GM12878 (cell line): ENCODE data around the gene PPP1R1A. TPM values are rescaled to one million over a fixed set of nuclear protein-coding genes. Genes with fewer than 3 reads are reported as not detected.

Source experiments
- ATAC-seq: fragments of 200-7000 bp; cut with Tn5 transposase; 3 replicates; pipeline ENCODE4 v1.9.1; 2020; ENCODE audit warnings: mild to moderate bottlenecking, moderate library complexity
- BruUV-seq: library from RNA; stranded (reverse); fragments of 400-500 nt; replicated peaks from 2 replicates; lab custom pipeline; 2021; lab: Mats Ljungman, UMichigan
- CTCF ChIA-PET: fragments of 300-600 bp; sonication (Branson Sonifier 250); formaldehyde crosslinking; extraction: SDS; loops from one replicate; lab custom pipeline; 2021; ENCODE audit warnings: inconsistent platforms; lab: Yijun Ruan, JAX
- POLR2A ChIA-PET: fragments of 350-600 bp; formaldehyde crosslinking; extraction: SDS; loops from one replicate; lab custom pipeline; 2021; ENCODE audit warnings: inconsistent platforms; lab: Charles Lee
- RAD21 ChIA-PET: fragments of 300-600 bp; sonication (Branson Sonifier 250); formaldehyde crosslinking; loops from one replicate; lab custom pipeline; 2023; ENCODE audit warnings: antibody characterized with exemption; ENCODE audit not compliant: unreplicated experiment; lab: Charles Lee
- SMC1A ChIA-PET: fragments of 300-600 bp; sonication (Branson Sonifier 250); formaldehyde crosslinking; loops from one replicate; lab custom pipeline; 2023; ENCODE audit not compliant: unreplicated experiment, uncharacterized antibody; lab: Charles Lee
- DNase-seq: peaks from one replicate; pipeline ENCODE4 v3.0.0-alpha.2; 2011; ENCODE audit warnings: low read depth, low spot score
- FAIRE-seq: peaks from 3 replicates; lab custom pipeline; 2011; peaks lifted over from hg19 to GRCh38; lab: Jason Lieb, UNC
- H2AFZ ChIP-seq: 2 replicates; pipeline ENCODE4 v1.6.0; 2011; ENCODE audit warnings: low read depth, low read length, control low read depth; ENCODE audit not compliant: control insufficient read depth
- H3K27ac ChIP-seq: 2 replicates; pipeline ENCODE4 v1.5.1; 2011; ENCODE audit warnings: control low read depth; ENCODE audit not compliant: control insufficient read depth, insufficient read depth
- H3K27me3 ChIP-seq, 2 experiments: replicated peaks in 1 of 2; 2 replicates each; pipeline versions ENCODE4 v1.6.0 to v1.6.1; 2011; ENCODE audit warnings: low read length in 1 of 2; ENCODE audit not compliant: control insufficient read depth in 2 of 2, insufficient read depth in 2 of 2
- H3K36me3 ChIP-seq, 2 experiments: 2 replicates each; pipeline ENCODE4 v1.5.1; 2011; ENCODE audit warnings: low read length in 1 of 2; ENCODE audit not compliant: control insufficient read depth in 2 of 2, insufficient read depth in 2 of 2
- H3K4me1 ChIP-seq: 2 replicates; pipeline ENCODE4 v1.6.1; 2011; ENCODE audit warnings: mild to moderate bottlenecking, low read length, moderate library complexity, mixed read lengths; ENCODE audit not compliant: control insufficient read depth, insufficient read depth
- H3K4me2 ChIP-seq: 2 replicates; pipeline ENCODE4 v1.6.0; 2011; ENCODE audit warnings: control low read depth; ENCODE audit not compliant: control insufficient read depth, insufficient read depth
- H3K4me3 ChIP-seq: fragments of 200-600 bp; sonication (generic); 2 replicates; pipeline ENCODE4 v1.5.1; 2016
- H3K79me2 ChIP-seq: 2 replicates; pipeline ENCODE4 v1.6.0; 2011; ENCODE audit warnings: low read length; ENCODE audit not compliant: control insufficient read depth, insufficient read depth
- H3K9ac ChIP-seq: 2 replicates; pipeline ENCODE4 v1.8.0; 2011; ENCODE audit warnings: low read length, control low read depth, mixed read lengths; ENCODE audit not compliant: control insufficient read depth, insufficient read depth
- H3K9me3 ChIP-seq: replicated peaks from 3 replicates; pipeline ENCODE4 v1.5.1; 2011; ENCODE audit warnings: mild to moderate bottlenecking, low read length; ENCODE audit not compliant: control insufficient read depth, insufficient read depth
- H4K20me1 ChIP-seq: 2 replicates; pipeline ENCODE4 v1.6.0; 2011; ENCODE audit not compliant: control insufficient read depth, insufficient read depth
- ATF2 ChIP-seq: IDR thresholded peaks from 2 replicates; pipeline ENCODE4 v1.6.1; 2012; ENCODE audit warnings: low read length, inconsistent platforms
- CBX3 ChIP-seq: fragments of 200-600 bp; sonication (generic); IDR thresholded peaks from 2 replicates; pipeline ENCODE4 v1.6.1; 2016; ENCODE audit warnings: low read depth, borderline replicate concordance
- FOS ChIP-seq: IDR thresholded peaks from 3 replicates; pipeline ENCODE4 v1.6.1; 2011; ENCODE audit warnings: borderline replicate concordance; ENCODE audit not compliant: insufficient read length; ENCODE audit errors: extremely low read depth
- FOXK2 ChIP-seq: fragments of 450-650 bp; IDR thresholded peaks from 2 replicates; pipeline ENCODE4 v1.6.1; 2017; ENCODE audit warnings: mild to moderate bottlenecking, moderate library complexity
- GABPA ChIP-seq: IDR thresholded peaks from 2 replicates; pipeline ENCODE4 v1.6.1; 2014; ENCODE audit warnings: antibody characterized with exemption, low read depth, mild to moderate bottlenecking, inconsistent platforms
- KDM1A ChIP-seq: fragments of 200-600 bp; sonication (generic); IDR thresholded peaks from 2 replicates; pipeline ENCODE4 v1.6.1; 2016; ENCODE audit warnings: borderline replicate concordance
- MTA3 ChIP-seq: IDR thresholded peaks from 2 replicates; pipeline ENCODE4 v1.6.1; 2012; ENCODE audit warnings: low read length, inconsistent platforms, borderline replicate concordance
- NFYB ChIP-seq: IDR thresholded peaks from 2 replicates; pipeline ENCODE4 v1.6.1; 2011; ENCODE audit warnings: low read depth, mild to moderate bottlenecking, low read length, improper control_type of control experiment, moderate library complexity; ENCODE audit not compliant: insufficient read depth
- PKNOX1 ChIP-seq: fragments of 450-650 bp; IDR thresholded peaks from 2 replicates; pipeline ENCODE4 v1.6.1; 2016; ENCODE audit warnings: mild to moderate bottlenecking
- SMC3 ChIP-seq: IDR thresholded peaks from 2 replicates; pipeline ENCODE4 v1.6.1; 2011; ENCODE audit warnings: low read length, improper control_type of control experiment, borderline replicate concordance
- STAT1 ChIP-seq: fragments of 450-650 bp; conservative IDR thresholded peaks from 2 replicates; pipeline ENCODE4 v1.6.1; 2014; ENCODE audit warnings: antibody characterized with exemption, mild to moderate bottlenecking
- TCF3 ChIP-seq: IDR thresholded peaks from 2 replicates; pipeline ENCODE4 v1.6.1; 2012; ENCODE audit warnings: low read depth, mild to moderate bottlenecking, low read length, borderline replicate concordance; ENCODE audit not compliant: insufficient read depth
- TCF7 ChIP-seq: IDR thresholded peaks from 2 replicates; pipeline ENCODE4 v1.6.1; 2014; ENCODE audit warnings: antibody characterized with exemption, borderline replicate concordance
- ZNF384 ChIP-seq: IDR thresholded peaks from 2 replicates; pipeline ENCODE4 v1.6.1; 2012; ENCODE audit warnings: low read depth, mild to moderate bottlenecking, low read length, improper control_type of control experiment, borderline replicate concordance
- ZNF622 ChIP-seq: fragments of 450-650 bp; IDR thresholded peaks from 2 replicates; pipeline ENCODE4 v1.6.1; 2017; ENCODE audit warnings: mild to moderate bottlenecking, inconsistent platforms
- WGBS: methylation state at CpG from one replicate; pipeline ENCODE4 v1.1.6; 2016; ENCODE audit warnings: low lambda C conversion rate; ENCODE audit not compliant: insufficient replicate concordance, insufficient coverage; ENCODE audit errors: missing lambda C conversion rate; 5-methylcytosine and 5-hydroxymethylcytosine counted together
- in situ Hi-C: fragments of 300-500 bp; cut with MboI; formaldehyde crosslinking; loops from 9 replicates; pipeline ENCODE4 v1.14.3; 2018; ENCODE audit warnings: mixed read lengths
- intact Hi-C: fragments of 100-400 bp; cut with micrococcal nuclease; formaldehyde crosslinking; loops from one replicate; pipeline ENCODE4 v1.14.2; 2022; ENCODE audit not compliant: unreplicated experiment
- polyA plus RNA-seq, 11 experiments: library from polyadenylated mRNA; depleted of rRNA in 4 of 11; unstranded in 6 of 11; stranded (reverse) in 5 of 11; fragments of >200 nt; fragmentation: Nextera tagmentation in 4 of 11; fragmentation: Illumina TruSeq in 1 of 11; extraction: Ambion mirVana in 4 of 11; extraction: Trizol in 1 of 11; gene quantifications; 1 replicate in 1 of 11; 2 replicates in 10 of 11; pipeline versions ENCODE4 v1.2.1 to v1.2.3, GENCODE V29; 2011 to 2016; ENCODE audit warnings: inconsistent platforms in 2 of 11, missing spikeins in 2 of 11, low read depth in 1 of 11
- total RNA-seq, 4 experiments: library from RNA; depleted of rRNA in 3 of 4; stranded (reverse); fragments of >200 nt in 3 of 4; fragmentation: Illumina TruSeq in 1 of 4; extraction: Trizol in 1 of 4; gene quantifications; 2 replicates each; pipeline versions ENCODE4 v1.2.1 to v1.2.3, GENCODE V29; 2013 to 2021

The PPP1R1A gene
- total and polyA plus RNA-seq, 10 of the 15 experiments (the other 5 are each of a cell fraction or from before 2014, with no cell fraction given), result 0.03 to 0.08 (median 0.07) TPM; not detected in 7

- ChIA-PET CTCF (no interaction called here), POLR2A (no interaction called here), SMC1A (no interaction called here), RAD21 (no interaction called here)
- ATAC-seq, result no peak
- H3K27ac ChIP-seq, result no peak overlapping the region
- no peak overlapping the region for H3K4me2 ChIP-seq
- TF ChIP-seq ZNF384 (no peak), TCF3 (no peak), PKNOX1 (no peak), CBX3 (no peak)
- intact Hi-C loops, result no loop called here
- H4K20me1 ChIP-seq, result no peaks in the 10 kb centered on the region
- H3K79me2 ChIP-seq, result no peaks in the 10 kb centered on the region
- no peak overlapping the region for H3K9ac ChIP-seq
- DNase-seq, result no peak
- in situ Hi-C loops, result no loop called here
- H2AFZ ChIP-seq, result no peak overlapping the region
- H3K27me3 ChIP-seq, result no peaks in the 10 kb centered on the region
- no peaks in the 10 kb centered on the region for H3K36me3 ChIP-seq
- FAIRE-seq, result no peak
- no peak overlapping the region for H3K4me3 ChIP-seq
- BruUV-seq, result no TSS peak
- H3K4me1 ChIP-seq, result no peaks in the 10 kb centered on the region
- H3K9me3 ChIP-seq, result no peaks in the 10 kb centered on the region; the same call in 2 of the 3 replicates
These were observed 37.1 kb upstream of the PPP1R1A start for GRCh38 chr12:54625598-54625997.

GRCh38 chr12:54624315-54625279 lies 36.1 kb upstream of the PPP1R1A start:
- Histone ChIP-seq H4K20me1 (no peaks in the 10 kb centered on the region), H3K4me3 (no peak overlapping the region), H3K4me1 (no peaks in the 10 kb centered on the region), H3K27me3 (no peaks in the 10 kb centered on the region), H3K79me2 (no peaks in the 10 kb centered on the region), H3K9ac (no peak overlapping the region), H3K27ac (no peak overlapping the region), H3K4me2 (no peak overlapping the region), H3K9me3 (no peaks in the 10 kb centered on the region; the same call in 2 of the 3 replicates), H2AFZ (no peak overlapping the region), H3K36me3 (no peaks in the 10 kb centered on the region)
- in situ Hi-C loops (no loop called here), intact Hi-C loops (no loop called here)
- POLR2A ChIA-PET, result no interaction called here
- TF ChIP-seq KDM1A (no peak), ATF2 (no peak), SMC3 (no peak), FOXK2 (no peak), STAT1 (no peak), TCF7 (no peak), FOS (no peak), NFYB (no peak), GABPA (no peak), ZNF622 (no peak), MTA3 (no peak)
- SMC1A ChIA-PET, result no interaction called here
- no TSS peak for BruUV-seq
- no peak for ATAC-seq
- no peak for FAIRE-seq
- CTCF ChIA-PET, result interaction anchor here (0.8 kb wide), 1 partner anchor 29 kb away, joined by 3 read pairs; no protein-coding TSS in a partner anchor
- RAD21 ChIA-PET, result no interaction called here
- no peak for DNase-seq
- WGBS, result 32% methylated on average over 5 of the region's 5 CpGs
